ENCODE measurements around the gene ASTL.
A peak's percentile ranks its signal among the peaks of the same experiment; 100 is the strongest.

ASTL gene

DNA sequence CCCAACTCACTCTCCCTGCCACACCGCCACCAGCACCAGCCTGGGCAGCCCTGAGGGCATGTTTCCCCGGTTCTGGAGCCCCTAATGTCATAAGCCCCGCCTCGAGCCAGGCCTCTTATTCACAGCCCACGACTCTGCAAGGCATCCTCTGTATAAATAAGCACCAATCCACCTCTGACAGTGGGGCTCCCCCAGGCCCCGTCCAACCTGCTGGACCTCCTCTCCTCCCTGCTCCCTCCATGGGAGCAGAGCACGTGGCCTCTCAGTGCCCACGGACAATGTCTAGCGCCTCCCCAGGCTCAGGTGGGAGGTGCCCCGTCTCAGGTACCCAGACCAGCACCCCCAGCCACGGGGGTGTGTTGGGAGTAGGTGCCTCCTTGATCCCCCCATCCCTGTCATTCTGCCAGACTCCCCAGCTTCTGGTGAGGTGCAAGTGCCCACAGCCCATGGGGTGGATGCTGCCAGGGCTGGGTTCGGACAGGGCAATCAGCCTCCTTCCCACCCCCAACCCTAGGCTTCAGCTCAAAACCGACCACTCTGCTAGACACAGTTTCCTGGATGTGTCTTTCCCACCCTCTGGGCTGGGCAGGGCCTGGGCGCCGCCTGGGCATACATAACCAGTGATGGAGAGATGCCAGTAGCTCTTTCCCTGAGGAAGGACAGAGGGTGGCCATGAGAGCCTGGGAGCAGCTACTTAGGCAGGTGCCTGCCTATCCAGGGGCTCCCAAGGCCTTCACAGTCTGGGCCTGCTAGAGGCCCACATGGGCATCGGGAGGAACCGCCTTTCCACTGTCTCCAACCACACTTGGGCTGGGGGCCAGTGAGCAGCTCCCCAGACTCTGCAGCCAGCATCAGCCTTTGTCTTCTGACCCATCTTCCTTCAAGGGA lies 20.4 kb downstream of the ASTL start:
- Histone ChIP-seq H3K4me3 (ENCODE audit: low read length) (no peak overlapping the region), H3K4me1 (ENCODE audit: control insufficient read depth, insufficient read depth, low read length) (peaks cover 16% of the 10 kb centered on the region), H3K9me3 (ENCODE audit: control insufficient read depth, low read length) (no peaks in the 10 kb centered on the region), H3K27me3 (ENCODE audit: control insufficient read depth, insufficient read depth, low read length) (peaks cover 63% of the 10 kb centered on the region), H3K9ac (ENCODE audit: low read length) (peak overlapping the region; percentile 45), H3K36me3 (ENCODE audit: control insufficient read depth, insufficient read depth, low read length) (no peaks in the 10 kb centered on the region)

DNA sequence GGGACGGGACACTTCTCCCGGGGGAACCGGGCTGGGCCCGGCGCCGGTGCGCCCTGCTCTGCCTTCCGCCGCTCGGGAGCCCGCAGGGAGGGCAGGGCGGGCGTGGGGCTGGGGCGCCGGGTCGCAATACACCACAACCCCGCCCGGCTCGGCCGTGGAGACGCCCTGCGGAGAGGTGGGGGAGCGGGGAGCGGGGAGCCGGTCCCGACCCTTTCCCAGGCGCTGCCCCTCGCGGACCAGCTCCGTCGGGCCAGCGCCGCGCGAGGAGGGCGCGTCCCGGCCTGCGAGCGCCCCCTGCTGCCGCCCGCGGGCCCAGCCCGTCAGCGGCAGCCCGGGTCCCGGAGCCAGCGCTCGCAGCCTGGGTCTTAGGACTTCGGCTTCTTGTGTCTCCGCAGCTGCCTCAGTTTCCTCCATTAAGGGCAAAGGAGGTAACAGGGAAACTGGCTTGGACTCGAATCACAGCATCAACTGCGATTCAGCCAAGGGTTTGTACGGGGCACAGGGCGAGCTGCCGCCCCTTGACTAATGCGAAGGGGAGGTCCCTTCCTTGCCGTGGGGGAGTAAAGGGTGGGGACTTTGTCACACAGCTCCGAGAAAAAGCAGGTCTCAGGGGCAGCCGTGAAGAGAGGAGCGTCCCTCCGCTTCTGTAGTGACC lies 21.3 kb downstream of the ASTL start:
- H3K4me3 ChIP-seq (ENCODE audit: low read length): no peak overlapping the region
- H3K4me1 ChIP-seq (ENCODE audit: control insufficient read depth, insufficient read depth, low read length): peaks cover 16% of the 10 kb centered on the region
- H3K9me3 ChIP-seq (ENCODE audit: control insufficient read depth, low read length): no peaks in the 10 kb centered on the region
- no peaks in the 10 kb centered on the region for H3K36me3 ChIP-seq (ENCODE audit: control insufficient read depth, insufficient read depth, low read length)
- peaks cover 63% of the 10 kb centered on the region for H3K27me3 ChIP-seq (ENCODE audit: control insufficient read depth, insufficient read depth, low read length)
- peak overlapping the region; percentile 47 for H3K9ac ChIP-seq (ENCODE audit: low read length)

DNA sequence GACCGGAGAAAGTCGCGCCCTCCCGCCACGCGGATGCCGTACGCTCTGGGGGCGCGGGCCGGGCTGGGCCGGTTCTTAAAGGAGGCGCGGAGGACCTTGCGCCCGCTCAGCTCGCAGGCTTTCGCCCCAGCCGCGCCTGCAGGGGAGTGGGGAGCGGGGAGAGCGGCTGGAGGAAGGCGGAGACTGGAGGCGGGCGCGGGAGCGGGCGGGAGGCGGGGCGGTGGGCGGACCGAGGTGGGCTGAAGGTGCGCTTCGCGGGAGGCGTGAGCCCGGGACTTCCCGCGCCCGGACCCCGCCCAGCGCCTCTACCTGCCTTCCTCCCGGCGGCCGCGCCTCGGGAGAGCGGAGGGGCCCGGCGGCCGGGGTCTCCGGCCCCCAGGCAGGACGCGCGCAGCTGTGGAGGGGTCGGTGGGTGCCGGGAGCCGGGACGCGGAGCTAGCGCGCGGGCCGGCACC lies 21.9 kb downstream of the ASTL start, which contains the start of gene ADRA2B:
ADRA2B (minus strand) TSS at position 148 of the 455 bp plus-strand sequence. CDS start 422 bp downstream, outside the sequence.
- Histone ChIP-seq H3K4me1 (ENCODE audit: control insufficient read depth, insufficient read depth, low read length) (peaks cover 16% of the 10 kb centered on the region), H3K9ac (ENCODE audit: low read length) (peak within 1 kb of the TSS; percentile 47), H3K36me3 (ENCODE audit: control insufficient read depth, insufficient read depth, low read length) (no peaks in the 10 kb centered on the region), H3K27me3 (ENCODE audit: control insufficient read depth, insufficient read depth, low read length) (peaks cover 59% of the 10 kb centered on the region), H3K4me3 (ENCODE audit: low read length) (no peak within 1 kb of the TSS), H3K9me3 (ENCODE audit: control insufficient read depth, low read length) (no peaks in the 10 kb centered on the region)

DNA sequence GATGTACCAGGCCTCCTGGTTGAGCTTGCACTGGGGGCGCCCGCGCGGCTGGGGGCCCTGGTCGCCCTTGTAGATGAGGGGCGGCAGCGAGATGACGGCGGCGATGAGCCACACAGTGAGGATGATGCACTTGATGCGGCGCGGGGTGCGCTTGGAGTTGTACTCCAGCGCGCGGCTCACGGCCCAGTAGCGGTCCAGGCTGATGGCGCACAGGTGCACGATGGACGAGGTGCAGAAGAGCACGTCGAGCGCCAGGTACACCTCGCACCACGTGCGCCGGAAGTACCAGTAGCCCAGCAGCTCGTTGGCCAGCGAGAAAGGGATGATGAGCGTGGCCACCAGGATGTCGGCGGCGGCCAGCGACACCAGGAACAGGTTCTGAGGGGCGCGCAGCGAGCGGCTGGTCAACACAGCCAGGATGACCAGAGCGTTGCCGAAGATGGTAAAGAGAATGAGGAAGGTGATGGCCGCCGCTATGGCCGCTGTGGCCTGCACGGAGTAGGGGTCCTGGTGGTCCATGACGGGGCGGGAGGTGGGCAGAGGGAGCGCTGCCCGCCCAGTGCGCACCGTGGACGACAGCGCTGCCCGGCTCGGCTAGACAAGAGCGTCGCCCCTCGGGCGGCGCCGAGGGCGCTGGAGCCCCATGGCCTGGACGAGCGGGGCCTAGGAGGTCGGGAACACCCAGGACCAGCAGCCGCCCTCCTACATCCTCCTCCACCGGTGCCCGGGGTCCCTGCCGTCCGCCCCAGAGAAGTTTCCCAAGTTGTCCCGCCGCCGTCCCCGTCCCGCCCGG lies 22.5 kb downstream of the ASTL start:
- H3K9me3 ChIP-seq (ENCODE audit: control insufficient read depth, low read length): no peaks in the 10 kb centered on the region
- no peak overlapping the region for H3K4me3 ChIP-seq (ENCODE audit: low read length)
- no peaks in the 10 kb centered on the region for H3K36me3 ChIP-seq (ENCODE audit: control insufficient read depth, insufficient read depth, low read length)
- peaks cover 53% of the 10 kb centered on the region for H3K27me3 ChIP-seq (ENCODE audit: control insufficient read depth, insufficient read depth, low read length)
- peaks cover 16% of the 10 kb centered on the region for H3K4me1 ChIP-seq (ENCODE audit: control insufficient read depth, insufficient read depth, low read length)
- H3K9ac ChIP-seq (ENCODE audit: low read length): no peak overlapping the region

DNA sequence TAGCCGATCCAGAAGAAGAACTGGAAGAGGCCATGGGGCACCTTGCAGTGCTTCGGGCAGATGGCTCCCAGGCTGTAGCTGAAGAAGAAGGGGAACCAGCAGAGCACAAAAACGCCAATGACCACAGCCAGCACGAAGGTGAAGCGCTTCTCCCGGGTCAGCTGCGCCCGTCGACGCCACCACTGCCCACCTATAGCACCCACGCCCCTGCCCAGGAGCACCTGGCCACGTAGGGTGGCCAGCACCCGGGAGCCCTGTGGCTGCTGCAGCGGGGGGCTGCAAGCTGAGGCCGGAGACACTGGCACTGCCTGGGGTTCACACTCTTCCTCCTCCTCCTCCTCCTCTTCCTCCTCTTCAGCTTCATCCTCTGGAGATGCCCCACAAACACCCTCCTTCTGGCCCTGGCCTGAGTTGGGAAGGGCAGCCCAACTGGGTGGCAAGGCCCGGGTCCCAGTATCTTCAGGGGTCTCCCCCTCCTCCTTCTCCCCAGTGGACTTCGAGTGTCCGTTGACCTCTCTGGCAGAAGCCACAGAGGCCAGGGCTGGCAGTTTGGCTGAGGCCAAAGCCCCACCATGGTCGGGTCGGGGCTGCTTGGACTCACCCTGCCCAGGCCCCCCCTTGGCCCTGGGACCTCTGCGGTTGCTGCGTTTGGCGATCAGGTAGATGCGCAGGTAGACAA lies 23.3 kb downstream of the ASTL start:
- Histone ChIP-seq H3K4me1 (ENCODE audit: control insufficient read depth, insufficient read depth, low read length) (peaks cover 16% of the 10 kb centered on the region), H3K36me3 (ENCODE audit: control insufficient read depth, insufficient read depth, low read length) (no peaks in the 10 kb centered on the region), H3K27me3 (ENCODE audit: control insufficient read depth, insufficient read depth, low read length) (peaks cover 46% of the 10 kb centered on the region), H3K9ac (ENCODE audit: low read length) (no peak overlapping the region), H3K4me3 (ENCODE audit: low read length) (no peak overlapping the region), H3K9me3 (ENCODE audit: control insufficient read depth, low read length) (no peaks in the 10 kb centered on the region)

DNA sequence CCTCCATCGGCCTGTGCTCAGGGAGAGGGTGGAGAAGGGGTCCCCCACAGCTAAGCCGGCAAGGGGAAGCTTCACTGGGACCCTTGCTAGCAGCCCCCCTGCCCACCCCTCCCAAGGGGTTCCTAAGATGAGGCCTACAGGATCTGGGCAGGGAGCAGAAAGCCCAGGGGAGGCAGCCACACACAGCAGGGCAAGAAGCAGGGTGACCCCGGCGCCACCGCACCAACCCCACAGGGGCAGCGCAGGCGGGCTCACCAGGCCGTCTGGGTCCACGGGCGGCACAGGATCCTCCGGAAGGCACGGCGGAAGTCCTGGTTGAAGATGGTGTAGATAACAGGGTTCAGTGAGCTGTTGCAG lies 23.8 kb downstream of the ASTL start:
- Histone ChIP-seq H3K9ac (ENCODE audit: low read length) (no peak overlapping the region), H3K9me3 (ENCODE audit: control insufficient read depth, low read length) (no peaks in the 10 kb centered on the region), H3K4me1 (ENCODE audit: control insufficient read depth, insufficient read depth, low read length) (peaks cover 16% of the 10 kb centered on the region), H3K27me3 (ENCODE audit: control insufficient read depth, insufficient read depth, low read length) (peaks cover 41% of the 10 kb centered on the region), H3K36me3 (ENCODE audit: control insufficient read depth, insufficient read depth, low read length) (no peaks in the 10 kb centered on the region), H3K4me3 (ENCODE audit: low read length) (no peak overlapping the region)

DNA sequence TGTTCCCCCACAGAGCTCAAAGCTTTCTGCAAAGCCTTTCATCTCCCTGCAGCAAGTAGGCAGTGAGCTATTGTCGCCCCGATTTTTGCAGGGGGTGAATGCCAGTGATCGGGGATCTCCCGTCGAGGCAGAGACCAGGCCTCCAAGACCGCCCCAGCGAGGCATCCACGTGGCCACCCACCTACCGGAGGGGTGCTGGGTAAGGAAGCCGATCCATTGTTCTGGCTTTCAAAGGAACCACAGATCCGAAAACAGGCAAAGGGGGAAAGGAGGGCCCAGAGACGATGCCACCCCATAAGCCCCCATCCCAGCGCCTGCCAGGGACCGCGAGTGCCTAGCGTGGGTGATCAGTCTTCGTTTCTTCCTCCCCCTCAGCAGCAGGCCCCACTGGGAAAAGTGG lies 24.4 kb downstream of the ASTL start:
- Histone ChIP-seq H3K9me3 (ENCODE audit: control insufficient read depth, low read length) (no peaks in the 10 kb centered on the region), H3K27me3 (ENCODE audit: control insufficient read depth, insufficient read depth, low read length) (peaks cover 35% of the 10 kb centered on the region), H3K4me3 (ENCODE audit: low read length) (no peak overlapping the region), H3K4me1 (ENCODE audit: control insufficient read depth, insufficient read depth, low read length) (peaks cover 16% of the 10 kb centered on the region), H3K9ac (ENCODE audit: low read length) (no peak overlapping the region), H3K36me3 (ENCODE audit: control insufficient read depth, insufficient read depth, low read length) (no peaks in the 10 kb centered on the region)

DNA sequence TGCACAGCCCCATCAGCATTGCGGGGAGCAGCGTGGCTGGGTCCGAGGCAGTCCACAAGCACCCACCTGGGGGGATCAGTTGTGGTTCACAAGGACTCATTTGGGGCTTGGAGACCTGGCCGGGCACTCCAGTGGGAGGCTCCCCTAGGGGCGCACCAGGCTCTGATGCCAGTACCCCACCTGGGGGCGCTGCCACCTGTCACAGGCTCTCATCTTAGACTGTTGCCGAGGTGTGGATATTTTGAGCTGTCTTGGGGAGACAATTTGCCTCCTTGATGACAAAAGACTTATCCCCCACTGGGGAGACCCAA lies 25.0 kb downstream of the ASTL start:
- no peaks in the 10 kb centered on the region for H3K9me3 ChIP-seq (ENCODE audit: control insufficient read depth, low read length)
- peaks cover 16% of the 10 kb centered on the region for H3K4me1 ChIP-seq (ENCODE audit: control insufficient read depth, insufficient read depth, low read length)
- no peak overlapping the region for H3K4me3 ChIP-seq (ENCODE audit: low read length)
- H3K36me3 ChIP-seq (ENCODE audit: control insufficient read depth, insufficient read depth, low read length): no peaks in the 10 kb centered on the region
- H3K9ac ChIP-seq (ENCODE audit: low read length): no peak overlapping the region
- H3K27me3 ChIP-seq (ENCODE audit: control insufficient read depth, insufficient read depth, low read length): peaks cover 30% of the 10 kb centered on the region

DNA sequence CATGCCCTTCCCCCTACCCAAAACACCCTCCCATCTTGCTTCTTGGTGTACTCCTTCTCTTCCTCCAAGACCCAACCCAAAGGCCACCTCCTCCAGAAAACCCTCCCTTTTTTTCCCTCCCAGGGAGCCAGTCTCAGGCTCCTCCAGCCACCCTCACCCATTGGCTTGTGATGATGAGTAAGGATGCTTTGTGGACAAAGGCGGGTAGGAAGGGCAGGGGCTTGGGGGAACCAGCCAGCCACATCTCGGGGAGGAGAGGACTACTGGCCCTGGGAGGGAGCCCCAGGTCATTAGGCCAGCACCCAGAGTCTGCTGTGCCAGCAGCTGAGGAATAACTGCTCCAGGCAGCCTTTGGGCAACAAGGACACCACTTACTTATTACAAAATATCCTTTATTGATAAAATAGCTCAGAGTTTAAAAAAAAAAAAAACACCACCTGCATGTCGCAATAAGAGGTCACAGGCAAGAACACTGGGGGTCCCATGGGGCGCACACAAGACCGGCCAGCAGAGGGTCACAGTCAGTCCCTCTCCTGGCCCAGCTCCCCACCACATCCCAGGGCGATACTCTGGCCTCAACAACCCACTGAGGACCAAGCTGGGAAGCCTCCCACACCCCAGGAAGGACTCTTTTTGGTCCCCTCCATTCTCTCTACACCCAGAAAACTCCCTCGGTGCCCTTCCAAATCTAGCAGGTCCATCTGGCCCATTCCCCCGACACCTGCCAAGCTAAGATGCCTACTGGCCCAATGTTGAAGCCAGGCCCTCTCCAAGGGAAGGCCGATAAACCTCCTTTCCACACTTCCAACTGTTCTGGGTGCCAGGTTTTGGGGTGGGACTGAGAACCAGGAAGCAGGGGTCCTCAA lies 25.6 kb downstream of the ASTL start:
- Histone ChIP-seq H3K27me3 (ENCODE audit: control insufficient read depth, insufficient read depth, low read length) (peaks cover 25% of the 10 kb centered on the region), H3K9ac (ENCODE audit: low read length) (no peak overlapping the region), H3K4me1 (ENCODE audit: control insufficient read depth, insufficient read depth, low read length) (peaks cover 11% of the 10 kb centered on the region), H3K36me3 (ENCODE audit: control insufficient read depth, insufficient read depth, low read length) (no peaks in the 10 kb centered on the region), H3K4me3 (ENCODE audit: low read length) (no peak overlapping the region), H3K9me3 (ENCODE audit: control insufficient read depth, low read length) (no peaks in the 10 kb centered on the region)

DNA sequence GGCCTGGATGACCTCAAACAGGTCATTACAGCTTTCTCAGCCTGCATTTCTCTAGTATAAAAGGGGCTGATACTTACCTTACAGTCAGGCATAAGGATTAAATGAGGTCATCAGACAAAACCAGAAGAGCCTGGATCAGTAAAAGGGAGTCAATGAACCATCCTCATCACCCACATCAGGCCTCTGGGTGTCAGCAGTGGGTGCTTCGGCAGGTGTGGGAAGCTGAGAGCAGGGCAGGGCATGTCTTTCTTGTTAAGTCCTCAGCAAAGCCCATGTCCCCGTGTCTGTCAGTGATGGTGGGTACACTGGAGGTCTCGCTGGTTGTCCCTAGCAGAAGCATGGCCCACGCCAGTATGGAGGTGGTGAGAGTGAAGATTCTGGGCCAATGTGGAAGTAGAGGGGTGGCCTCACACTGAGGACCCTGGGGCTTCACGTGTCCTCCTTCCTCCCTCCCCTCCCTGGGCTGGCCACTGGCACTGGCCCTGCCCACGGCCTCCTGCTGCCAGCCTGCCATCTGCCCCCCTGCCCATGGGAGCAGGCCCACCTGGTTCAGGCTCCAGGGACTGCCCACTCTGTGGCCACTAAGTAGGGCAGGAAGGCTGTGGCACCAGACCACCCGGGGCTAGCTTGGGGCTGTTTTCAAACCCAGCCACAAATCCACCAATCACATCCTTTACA lies 26.3 kb downstream of the ASTL start:
- no peaks in the 10 kb centered on the region for H3K9me3 ChIP-seq (ENCODE audit: control insufficient read depth, low read length)
- peaks cover 22% of the 10 kb centered on the region for H3K27me3 ChIP-seq (ENCODE audit: control insufficient read depth, insufficient read depth, low read length)
- H3K4me1 ChIP-seq (ENCODE audit: control insufficient read depth, insufficient read depth, low read length): peaks cover 3% of the 10 kb centered on the region
- H3K4me3 ChIP-seq (ENCODE audit: low read length): no peak overlapping the region
- no peak overlapping the region for H3K9ac ChIP-seq (ENCODE audit: low read length)
- no peaks in the 10 kb centered on the region for H3K36me3 ChIP-seq (ENCODE audit: control insufficient read depth, insufficient read depth, low read length)

All from mucosa of stomach (tissue), 1 donor.